Activated T-helper 1 cell treated with anti-CD3 and anti-CD28 coated beads, Interleukin-12 subunit alpha, Interleukin-12 subunit beta, Interleukin-2, Interleukin-4 antibody, amounts not matched to agents 30 ng/mL and 10 ng/mL and 1 ng/mL, durations not matched to agents 14 hours and 24 hours and 36 hours (primary cell): ENCODE data around the gene TF. TPM values are rescaled to one million over a fixed set of nuclear protein-coding genes. Genes with fewer than 3 reads are reported as not detected.

Experiments used
- DNase-seq: peaks from one replicate; pipeline ENCODE4 v3.0.0; 2021; ENCODE audit warnings: low spot score
- H3K27ac Mint-ChIP-seq: one replicate; pipeline ENCODE4 v1.8.0; 2021; ENCODE audit warnings: mild to moderate bottlenecking, mixed read lengths
- H3K27me3 Mint-ChIP-seq: one replicate; pipeline ENCODE4 v1.8.0; 2022; ENCODE audit warnings: mild to moderate bottlenecking, moderate library complexity, mixed read lengths; ENCODE audit not compliant: insufficient read depth
- H3K36me3 Mint-ChIP-seq: one replicate; pipeline ENCODE4 v1.8.0; 2021; ENCODE audit warnings: low read depth, mixed read lengths
- H3K4me1 Mint-ChIP-seq: one replicate; pipeline ENCODE4 v1.8.0; 2021; ENCODE audit warnings: low read depth, mixed read lengths
- H3K4me3 Mint-ChIP-seq: one replicate; pipeline ENCODE4 v1.8.0; 2021; ENCODE audit warnings: mild to moderate bottlenecking, moderate library complexity, mixed read lengths
- H3K9me3 Mint-ChIP-seq: one replicate; pipeline ENCODE4 v1.8.0; 2021; ENCODE audit warnings: mixed read lengths
- intact Hi-C: fragments of 100-400 bp; cut with micrococcal nuclease; formaldehyde crosslinking; loops from one replicate; pipeline ENCODE4 v1.15.1; 2024
- total RNA-seq: library from RNA; stranded (reverse); gene quantifications from 2 replicates; pipeline ENCODE4 v1.2.3, GENCODE V29; 2022

TF gene
- total RNA-seq, 1 donor from 2014 or later: not detected

DNA sequence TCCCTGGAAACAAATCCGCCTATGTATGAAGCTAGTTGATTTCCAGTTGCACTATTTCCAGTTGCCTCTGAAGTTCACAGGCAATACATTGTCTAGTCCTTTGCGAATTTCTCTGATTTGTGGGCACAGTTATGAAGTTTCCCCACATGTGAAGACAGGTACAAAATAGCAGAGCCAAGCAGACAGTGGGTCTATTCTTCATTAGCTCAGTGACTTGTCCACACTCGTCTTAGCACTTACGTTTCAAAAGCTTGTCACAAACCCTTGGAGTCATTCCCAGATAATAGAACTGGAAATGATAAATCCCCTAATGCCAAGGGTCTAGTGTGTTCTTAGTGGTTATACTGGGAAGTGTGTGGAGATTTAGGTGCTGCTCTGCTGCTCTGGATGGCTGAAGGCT is 73.9 kb downstream of the TF start:
- Mint-ChIP-seq H3K9me3 (no peaks in the 10 kb centered on the region), H3K27ac (no peak overlapping the region), H3K4me3 (no peak overlapping the region), H3K27me3 (no peaks in the 10 kb centered on the region), H3K36me3 (peaks cover 47% of the 10 kb centered on the region), H3K4me1 (peaks cover 3% of the 10 kb centered on the region)
- no peak for DNase-seq
- intact Hi-C loops: no loop called here

DNA sequence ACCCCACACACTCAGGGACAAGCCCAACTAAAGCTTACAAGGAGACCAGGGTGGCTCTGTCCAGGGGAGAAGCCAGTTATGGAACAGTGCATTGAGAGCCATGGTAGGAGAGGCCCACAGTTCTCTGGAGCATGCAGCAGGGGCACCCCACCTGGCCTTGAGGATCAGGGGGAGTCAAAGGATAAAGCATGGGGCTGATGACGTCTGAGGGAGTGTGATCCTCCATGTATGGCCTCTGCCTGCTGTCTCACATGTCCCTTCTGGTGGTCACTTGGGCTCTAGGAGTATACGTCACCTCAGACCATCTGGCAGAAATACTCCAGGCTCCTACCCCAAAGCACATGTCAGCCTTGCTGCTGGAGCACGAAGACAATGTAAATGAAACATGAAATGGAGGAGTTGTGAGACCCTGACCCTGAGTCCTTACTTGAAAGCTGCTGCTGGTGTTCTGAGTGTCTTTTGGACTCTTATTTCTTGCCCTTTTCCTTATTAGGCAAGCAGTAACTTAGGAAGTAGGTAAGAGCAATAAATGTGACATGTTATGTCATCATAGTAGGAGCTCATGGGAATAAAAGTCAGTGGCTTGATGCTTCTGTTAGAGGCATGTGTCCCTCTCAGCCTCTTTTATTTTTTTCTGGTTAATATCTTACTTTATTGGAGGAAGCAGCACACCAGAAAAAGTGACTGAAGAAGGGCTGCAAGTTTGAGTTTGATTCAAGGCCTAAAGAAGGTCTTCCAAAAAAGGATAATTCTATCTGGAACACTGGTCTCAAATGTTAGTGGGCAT is 74.9 kb downstream of the TF start:
- Mint-ChIP-seq H3K27ac (no peak overlapping the region), H3K36me3 (peaks cover 43% of the 10 kb centered on the region), H3K27me3 (no peaks in the 10 kb centered on the region), H3K4me3 (no peak overlapping the region), H3K9me3 (no peaks in the 10 kb centered on the region), H3K4me1 (no peaks in the 10 kb centered on the region)
- no peak for DNase-seq
- intact Hi-C loops: no loop called here

DNA sequence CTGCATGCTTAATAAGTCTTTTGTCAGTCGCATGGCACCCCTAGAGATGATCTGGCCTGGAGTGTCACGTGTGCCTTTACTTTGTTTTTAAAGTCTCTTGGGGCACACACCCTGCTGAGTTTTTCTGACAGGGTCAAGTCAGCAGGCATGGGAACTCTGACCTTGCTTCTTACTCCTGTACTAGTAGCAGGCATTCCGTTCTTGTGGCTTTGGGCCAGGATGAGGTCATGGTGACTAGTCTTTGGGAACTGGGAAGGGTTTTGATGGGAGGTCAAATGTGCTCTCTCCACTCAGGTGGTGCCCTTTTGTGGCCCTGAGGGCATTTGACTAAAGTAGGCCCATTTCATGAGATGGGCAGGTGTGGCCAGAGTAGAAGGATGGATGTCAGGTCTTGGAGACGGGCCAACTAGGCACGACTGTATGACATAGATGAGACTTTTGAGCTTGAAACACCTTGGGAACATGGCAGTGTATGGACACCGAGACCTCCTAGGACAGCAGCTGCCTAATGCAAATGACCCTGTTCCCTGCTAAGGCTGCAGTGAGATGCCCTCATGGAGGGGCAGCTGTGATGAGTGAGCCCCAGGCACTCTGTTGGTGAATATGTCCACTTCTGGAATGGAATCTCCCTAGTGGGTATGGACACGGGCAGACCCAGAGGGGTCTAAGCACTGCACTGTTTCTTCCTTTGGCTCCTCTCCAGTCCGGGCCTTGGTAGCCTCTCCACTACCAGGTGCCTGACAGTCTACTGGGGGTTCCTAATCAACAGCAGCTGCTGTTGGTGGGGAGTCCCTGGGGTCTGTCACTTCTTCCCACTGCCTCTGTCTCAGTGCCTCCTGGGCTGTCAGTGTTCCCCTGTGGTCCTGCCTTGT is 75.8 kb downstream of the TF start:
- no peak for DNase-seq
- Mint-ChIP-seq H3K36me3 (peaks cover 45% of the 10 kb centered on the region), H3K9me3 (no peaks in the 10 kb centered on the region), H3K4me1 (no peaks in the 10 kb centered on the region), H3K27ac (no peak overlapping the region), H3K27me3 (no peaks in the 10 kb centered on the region), H3K4me3 (no peak overlapping the region)
- intact Hi-C loops: no loop called here

DNA sequence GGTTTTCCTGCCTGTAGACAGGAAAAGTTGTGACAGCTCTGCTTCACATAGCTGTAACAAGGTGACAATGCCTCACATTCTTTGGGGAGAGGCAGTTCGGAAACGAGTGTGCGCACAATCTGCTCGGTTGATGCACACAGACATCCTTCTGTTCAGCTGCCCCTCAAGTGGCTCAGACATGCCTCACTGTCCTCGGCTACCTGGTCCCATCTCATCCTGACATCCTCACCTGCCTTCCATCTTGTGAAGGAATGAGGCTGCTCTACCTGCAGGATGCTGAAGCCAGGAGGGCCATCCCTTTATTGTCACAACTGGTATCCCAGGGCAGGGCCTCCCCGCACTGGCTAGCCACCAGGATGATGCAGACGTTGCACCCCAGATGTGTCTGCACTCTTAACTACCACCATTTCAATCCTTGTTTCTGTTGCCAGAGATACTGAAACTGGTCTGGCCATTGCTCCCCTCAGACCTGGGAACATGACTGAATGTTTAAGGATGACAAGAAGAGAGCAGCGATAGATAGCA is 78.8 kb downstream of the TF start:
- DNase-seq: no peak
- Mint-ChIP-seq H3K27me3 (no peaks in the 10 kb centered on the region), H3K4me1 (no peaks in the 10 kb centered on the region), H3K9me3 (no peaks in the 10 kb centered on the region), H3K27ac (no peak overlapping the region), H3K36me3 (peaks cover 36% of the 10 kb centered on the region), H3K4me3 (no peak overlapping the region)
- intact Hi-C loops: no loop called here

DNA sequence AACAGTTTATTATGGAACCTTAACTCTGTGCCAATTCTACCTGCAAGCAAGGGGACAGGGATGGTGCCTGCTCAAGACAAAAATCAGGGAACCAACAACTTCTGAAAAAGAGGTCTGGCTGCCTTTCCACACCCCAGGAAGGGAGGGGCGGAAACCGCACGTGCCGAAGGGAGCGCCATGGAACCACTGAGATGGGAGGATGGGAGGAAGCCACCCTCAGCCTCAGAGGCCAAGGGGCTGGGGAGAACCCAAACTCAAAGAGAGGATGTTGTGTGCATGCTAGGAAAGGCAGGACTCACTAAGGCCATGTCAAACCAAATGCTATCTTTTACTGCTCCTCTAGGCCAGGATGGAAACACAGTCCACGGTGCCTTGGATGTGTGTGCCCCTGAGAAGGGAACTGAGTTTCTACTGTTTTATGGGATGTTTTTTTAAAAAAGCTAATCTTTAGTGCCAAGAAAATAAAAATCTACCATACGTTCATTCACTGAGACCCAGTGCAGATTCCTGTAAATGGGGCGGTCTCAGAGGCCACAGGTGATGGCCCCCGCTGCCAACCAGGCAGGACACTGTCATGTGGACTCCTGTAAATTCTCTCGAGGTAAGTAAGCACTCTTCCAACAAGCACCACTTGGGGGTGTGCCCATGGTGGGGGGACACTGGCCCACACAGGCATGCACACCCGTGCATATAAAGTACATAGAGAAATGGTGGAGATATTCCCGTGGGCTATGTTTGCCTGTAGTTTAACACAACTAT is 80.0 kb downstream of the TF start:
- intact Hi-C loops: no loop called here
- Mint-ChIP-seq H3K27me3 (no peaks in the 10 kb centered on the region), H3K4me3 (no peak overlapping the region), H3K27ac (no peak overlapping the region), H3K4me1 (no peaks in the 10 kb centered on the region), H3K36me3 (peaks cover 25% of the 10 kb centered on the region), H3K9me3 (no peaks in the 10 kb centered on the region)
- DNase-seq: no peak

DNA sequence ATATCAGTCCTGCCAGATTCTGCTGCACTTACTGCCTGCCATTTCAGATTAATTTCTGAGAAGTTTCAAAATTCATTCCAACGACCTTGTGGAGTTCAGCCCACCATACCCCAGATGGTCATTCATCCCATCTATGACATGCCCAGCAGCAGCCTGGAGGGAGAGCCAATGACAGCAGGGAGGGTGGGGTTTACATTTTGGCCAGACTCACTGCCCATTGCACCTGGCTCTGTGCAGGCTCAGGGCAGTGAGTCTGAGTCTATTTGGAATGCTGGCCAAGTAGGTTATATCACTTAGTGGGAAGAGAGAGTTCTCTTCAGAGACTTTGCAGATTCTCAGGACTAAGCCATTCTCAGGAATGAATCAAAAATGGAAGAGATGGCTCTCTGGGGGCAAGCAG is 80.9 kb downstream of the TF start:
- intact Hi-C loops: no loop called here
- H3K4me1 Mint-ChIP-seq: no peaks in the 10 kb centered on the region
- H3K27ac Mint-ChIP-seq: no peak overlapping the region
- no peaks in the 10 kb centered on the region for H3K9me3 Mint-ChIP-seq
- peaks cover 19% of the 10 kb centered on the region for H3K36me3 Mint-ChIP-seq
- H3K27me3 Mint-ChIP-seq: no peaks in the 10 kb centered on the region
- DNase-seq: no peak
- H3K4me3 Mint-ChIP-seq: no peak overlapping the region

DNA sequence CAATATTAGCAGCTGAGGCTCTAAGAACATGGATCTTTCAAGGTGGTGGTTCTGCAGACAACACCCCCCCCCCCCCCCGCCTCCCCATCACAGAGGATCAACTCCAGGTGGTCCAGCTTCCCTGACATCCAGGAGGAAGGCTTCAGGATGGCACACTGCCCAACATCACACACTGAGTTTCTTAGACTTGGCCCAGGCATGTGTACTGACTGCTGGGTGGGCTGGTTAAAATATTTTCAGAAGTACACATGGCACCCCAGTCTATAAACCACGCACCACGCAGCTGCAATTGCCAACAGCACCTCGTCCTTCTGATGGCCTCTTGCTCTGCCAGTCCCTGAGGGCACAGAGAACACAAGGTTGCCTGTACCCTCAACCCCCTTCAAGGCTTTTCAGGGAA is 81.5 kb downstream of the TF start:
- H3K27me3 Mint-ChIP-seq: no peaks in the 10 kb centered on the region
- H3K9me3 Mint-ChIP-seq: no peaks in the 10 kb centered on the region
- no peak for DNase-seq
- H3K27ac Mint-ChIP-seq: no peak overlapping the region
- intact Hi-C loops: no loop called here
- H3K36me3 Mint-ChIP-seq: peaks cover 15% of the 10 kb centered on the region
- no peaks in the 10 kb centered on the region for H3K4me1 Mint-ChIP-seq
- no peak overlapping the region for H3K4me3 Mint-ChIP-seq

DNA sequence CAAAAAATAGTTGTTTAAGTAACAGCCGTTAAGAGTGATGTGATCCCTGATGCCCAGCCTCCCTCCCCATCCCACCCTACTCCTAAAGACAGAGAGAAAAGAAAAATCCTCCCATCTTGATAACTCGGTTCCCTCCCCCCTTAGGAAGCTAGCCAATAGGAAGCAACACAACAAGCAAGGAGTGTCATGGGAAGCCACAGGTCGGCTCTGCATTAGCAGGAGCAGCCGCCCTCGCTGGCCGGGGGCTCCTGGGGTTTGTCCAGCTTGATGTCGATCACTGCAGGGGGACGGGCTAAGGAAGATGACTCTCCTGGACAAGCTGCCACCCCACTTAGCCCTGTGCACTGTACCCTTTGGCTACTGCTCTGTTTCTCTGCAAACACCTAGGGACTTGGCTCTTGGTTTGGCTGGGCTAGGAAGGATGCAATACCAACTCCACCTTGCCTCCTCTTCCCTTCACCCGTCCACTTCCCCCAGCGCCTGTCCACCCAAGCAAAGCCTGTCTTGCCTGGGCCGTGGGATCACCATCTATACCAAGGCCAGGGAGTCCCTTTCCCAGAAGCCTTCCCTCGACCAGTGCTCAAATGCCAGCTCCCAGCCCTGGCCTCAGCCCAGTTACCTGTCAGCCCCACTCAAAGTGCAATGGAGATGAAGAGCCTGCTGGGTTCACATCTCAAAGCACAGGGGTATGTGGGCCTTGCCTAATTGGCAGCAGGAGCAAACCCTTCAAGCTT is 82.5 kb downstream of the TF start:
- Mint-ChIP-seq H3K27ac (no peak overlapping the region), H3K27me3 (no peaks in the 10 kb centered on the region), H3K4me3 (no peak overlapping the region), H3K36me3 (peaks cover 11% of the 10 kb centered on the region), H3K9me3 (no peaks in the 10 kb centered on the region), H3K4me1 (no peaks in the 10 kb centered on the region)
- intact Hi-C loops: no loop called here
- no peak for DNase-seq

DNA sequence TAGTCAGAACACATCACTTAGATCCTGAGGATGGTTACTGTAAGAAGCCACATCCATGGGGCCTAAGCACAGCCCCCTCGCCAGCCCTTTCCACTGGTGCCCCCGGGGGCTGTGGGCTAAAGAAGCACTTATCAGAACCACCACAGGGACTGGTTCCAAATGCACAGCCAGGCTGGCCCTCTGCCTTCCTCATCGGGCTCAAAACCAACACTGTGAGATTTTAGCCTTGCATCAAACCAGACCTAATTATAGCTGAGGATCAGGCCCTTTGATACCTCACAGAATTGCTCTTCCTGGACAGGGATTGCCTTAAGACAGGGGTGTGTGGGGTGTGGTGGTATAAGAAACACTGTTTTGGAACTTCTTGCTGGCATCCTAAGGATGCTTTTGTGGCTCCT is 83.1 kb downstream of the TF start:
- Mint-ChIP-seq H3K36me3 (peaks cover 7% of the 10 kb centered on the region), H3K4me3 (no peak overlapping the region), H3K27ac (no peak overlapping the region), H3K27me3 (no peaks in the 10 kb centered on the region), H3K4me1 (no peaks in the 10 kb centered on the region), H3K9me3 (no peaks in the 10 kb centered on the region)
- DNase-seq: no peak
- intact Hi-C loops: no loop called here

DNA sequence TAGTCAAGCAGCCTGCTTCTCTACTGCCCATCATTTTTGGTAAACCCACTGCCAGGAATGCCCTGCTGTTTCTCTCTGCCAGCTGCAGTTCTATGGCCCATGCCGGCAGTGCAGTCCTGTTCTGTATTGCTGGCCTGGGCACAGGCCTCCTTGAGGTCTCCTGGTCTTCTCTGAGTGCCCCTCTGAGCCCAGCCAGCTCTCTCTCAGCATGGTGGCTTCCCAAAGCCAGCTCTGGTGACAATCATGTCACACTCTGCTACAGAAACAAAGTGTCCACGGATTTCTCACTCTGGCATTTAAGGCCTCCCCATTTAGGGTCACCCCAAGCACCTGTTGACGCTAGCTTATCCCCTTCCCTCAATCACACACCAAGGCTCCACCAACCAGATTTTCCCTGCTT is 83.9 kb downstream of the TF start:
- intact Hi-C loops: no loop called here
- no peaks in the 10 kb centered on the region for H3K4me1 Mint-ChIP-seq
- no peak overlapping the region for H3K27ac Mint-ChIP-seq
- H3K36me3 Mint-ChIP-seq: peaks cover 6% of the 10 kb centered on the region
- H3K27me3 Mint-ChIP-seq: no peaks in the 10 kb centered on the region
- DNase-seq: no peak
- no peak overlapping the region for H3K4me3 Mint-ChIP-seq
- no peaks in the 10 kb centered on the region for H3K9me3 Mint-ChIP-seq

DNA sequence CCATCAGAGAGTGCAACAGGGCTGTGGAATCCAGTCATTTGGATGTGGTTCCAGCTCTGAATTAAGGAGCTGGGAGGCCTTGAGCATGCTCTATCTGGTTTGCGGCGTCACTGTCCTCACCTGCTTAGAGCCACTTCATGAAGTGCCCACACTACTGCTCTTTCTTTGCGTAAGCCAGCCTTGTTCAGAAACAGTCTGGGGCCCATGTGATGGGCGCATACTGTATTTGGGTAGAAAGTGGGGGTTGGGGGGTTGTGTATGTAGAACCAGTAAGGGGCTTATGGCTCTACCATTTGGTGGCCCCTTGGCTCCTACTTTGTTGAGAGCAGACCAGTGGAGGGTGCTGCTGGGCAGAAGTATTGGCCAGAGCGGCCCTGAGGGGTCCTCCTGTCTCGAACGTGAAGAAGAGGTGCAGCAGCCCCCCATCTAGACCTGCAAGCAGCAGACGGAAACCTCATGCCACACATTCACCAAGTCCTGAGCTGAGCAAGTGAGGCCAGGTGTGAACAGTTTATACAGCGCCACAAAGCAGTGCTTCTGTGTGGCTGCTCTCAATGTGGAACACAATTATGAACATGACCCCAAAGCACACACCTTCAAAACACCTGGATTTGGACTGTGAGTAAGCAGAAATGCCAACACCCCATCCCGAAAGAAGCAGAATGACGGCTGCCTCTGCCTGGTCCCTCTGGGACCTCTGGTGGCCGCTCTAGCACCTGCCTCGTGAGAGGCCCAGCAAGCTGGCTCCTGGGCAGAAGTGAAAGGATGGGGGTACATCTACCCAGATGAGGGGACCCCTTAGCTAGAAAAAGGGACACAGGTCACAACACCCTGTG is 86.0 kb downstream of the TF start:
- H3K4me3 Mint-ChIP-seq: no peak overlapping the region
- H3K27me3 Mint-ChIP-seq: peaks cover 3% of the 10 kb centered on the region
- H3K4me1 Mint-ChIP-seq: no peaks in the 10 kb centered on the region
- no peaks in the 10 kb centered on the region for H3K36me3 Mint-ChIP-seq
- DNase-seq: no peak
- no peak overlapping the region for H3K27ac Mint-ChIP-seq
- no peaks in the 10 kb centered on the region for H3K9me3 Mint-ChIP-seq
- intact Hi-C loops: no loop called here

DNA sequence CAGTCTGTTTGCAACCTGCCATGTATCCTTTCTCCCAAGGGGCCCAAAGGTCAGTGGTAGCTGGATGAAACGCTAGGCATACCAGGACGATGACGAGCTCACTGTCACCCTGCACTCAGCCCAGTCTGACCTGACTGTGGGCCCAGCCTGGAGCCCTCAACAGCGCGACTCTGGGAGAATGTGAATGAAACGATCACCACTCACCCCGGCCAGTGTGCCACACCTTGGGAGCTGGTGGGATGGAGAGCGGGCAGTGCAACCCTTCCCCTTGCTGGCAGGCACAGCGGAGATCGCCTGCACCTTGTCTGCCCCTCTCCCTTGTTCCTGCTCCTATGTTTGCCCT is 86.6 kb downstream of the TF start:
- H3K4me3 Mint-ChIP-seq: no peak overlapping the region
- no peak for DNase-seq

More for the DNA sequence above, 86.6 kb downstream of the TF start:
- Mint-ChIP-seq H3K27me3 (peaks cover 3% of the 10 kb centered on the region), H3K9me3 (no peaks in the 10 kb centered on the region), H3K36me3 (no peaks in the 10 kb centered on the region), H3K27ac (no peak overlapping the region), H3K4me1 (no peaks in the 10 kb centered on the region)
- intact Hi-C loops: no loop called here
